ENCODE data around the gene CLECL1. TPM values are rescaled to one million over a fixed set of nuclear protein-coding genes. Genes with fewer than 3 reads are reported as not detected.

The CLECL1 gene
- total and polyA plus RNA-seq, 2 donors (not counting 3 experiments of a cell fraction or from before 2014, with no cell fraction given) = not detected

- intact Hi-C loops (cut with micrococcal nuclease) = loop anchor here (10.0 kb wide), 1 partner anchor 809 kb away; no protein-coding TSS in a partner anchor
- no TSS peak for BruUV-seq (replicated peaks)
- no peak overlapping the region for H3K4me2 ChIP-seq (ENCODE audit: insufficient read depth, low read length)
Observed at GRCh38 chr12:9756170-9756569, 23.3 kb upstream of the CLECL1 start.

More at GRCh38 chr12:9756170-9756569, 23.3 kb upstream of the CLECL1 start:
- H3K9ac ChIP-seq (replicated peaks; ENCODE audit: extremely low read depth, insufficient read depth, low read length) = no peak overlapping the region
- no peaks in the 10 kb centered on the region for H3K9me3 ChIP-seq (replicated peaks; ENCODE audit: control insufficient read depth, insufficient read depth, low read length)
- ChIA-PET POLR2A (no interaction called here), CTCF (interaction anchor here (1.2 to 13.3 kb wide), 4 partner anchors 13 to 58 kb away, joined by 3 to 332 read pairs (median 6); no protein-coding TSS in a partner anchor)
- H2AFZ ChIP-seq (ENCODE audit: low read depth, low read length) = no peak overlapping the region
- no peak for DNase-seq (ENCODE audit: low read depth, low spot score)
- no peaks in the 10 kb centered on the region for H3K27me3 ChIP-seq (ENCODE audit: control insufficient read depth in 2 of 2, insufficient read depth in 2 of 2, low read length in 2 of 2)
- no peaks in the 10 kb centered on the region for H4K20me1 ChIP-seq (replicated peaks; ENCODE audit: control insufficient read depth, extremely low read depth, insufficient read depth, low read length)
- no peaks in the 10 kb centered on the region for H3K36me3 ChIP-seq (ENCODE audit: control insufficient read depth in 2 of 2, extremely low read depth in 1 of 2, insufficient read depth in 2 of 2, low read length in 2 of 2)
- no peak overlapping the region for H3K27ac ChIP-seq (ENCODE audit: insufficient read depth, low read depth, low read length)
- TF ChIP-seq POLR2A (IDR thresholded peaks at IDR 0.05; ENCODE audit: low read depth, low read length) (no peak), GATA2 (IDR thresholded peaks at IDR 0.05; ENCODE audit: insufficient read depth, insufficient read length, low read depth, low read length) (no peak), EZH2 (IDR thresholded peaks at IDR 0.05; ENCODE audit: borderline replicate concordance, low read depth, low read length, severe bottlenecking) (no peak), POLR2AphosphoS5 (IDR thresholded peaks at IDR 0.05; ENCODE audit: insufficient read depth, low read depth, low read length) (no peak), MAX (IDR thresholded peaks at IDR 0.05; ENCODE audit: insufficient read depth, insufficient read length) (no peak), FOS (IDR thresholded peaks at IDR 0.05; ENCODE audit: borderline replicate concordance, insufficient read depth, low read length) (no peak), MYC (IDR thresholded peaks at IDR 0.05; ENCODE audit: low read depth, low read length) (no peak), JUN (IDR thresholded peaks at IDR 0.05; ENCODE audit: borderline replicate concordance, insufficient read depth, insufficient read length, low read depth) (no peak)
- TF ChIP-seq, protein P1, sequence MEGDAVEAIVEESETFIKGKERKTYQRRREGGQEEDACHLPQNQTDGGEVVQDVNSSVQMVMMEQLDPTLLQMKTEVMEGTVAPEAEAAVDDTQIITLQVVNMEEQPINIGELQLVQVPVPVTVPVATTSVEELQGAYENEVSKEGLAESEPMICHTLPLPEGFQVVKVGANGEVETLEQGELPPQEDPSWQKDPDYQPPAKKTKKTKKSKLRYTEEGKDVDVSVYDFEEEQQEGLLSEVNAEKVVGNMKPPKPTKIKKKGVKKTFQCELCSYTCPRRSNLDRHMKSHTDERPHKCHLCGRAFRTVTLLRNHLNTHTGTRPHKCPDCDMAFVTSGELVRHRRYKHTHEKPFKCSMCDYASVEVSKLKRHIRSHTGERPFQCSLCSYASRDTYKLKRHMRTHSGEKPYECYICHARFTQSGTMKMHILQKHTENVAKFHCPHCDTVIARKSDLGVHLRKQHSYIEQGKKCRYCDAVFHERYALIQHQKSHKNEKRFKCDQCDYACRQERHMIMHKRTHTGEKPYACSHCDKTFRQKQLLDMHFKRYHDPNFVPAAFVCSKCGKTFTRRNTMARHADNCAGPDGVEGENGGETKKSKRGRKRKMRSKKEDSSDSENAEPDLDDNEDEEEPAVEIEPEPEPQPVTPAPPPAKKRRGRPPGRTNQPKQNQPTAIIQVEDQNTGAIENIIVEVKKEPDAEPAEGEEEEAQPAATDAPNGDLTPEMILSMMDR (IDR thresholded peaks at IDR 0.05; ENCODE audit: extremely low read depth in 1 of 2, insufficient read depth in 1 of 2, low read depth in 1 of 2, low read length in 2 of 2) = no peak
- no peaks in the 10 kb centered on the region for H3K79me2 ChIP-seq (ENCODE audit: control insufficient read depth, insufficient read depth, low read length)
- no peak overlapping the region for H3K4me3 ChIP-seq (replicated peaks in 1 of 3; ENCODE audit: insufficient read depth in 1 of 3, low read depth in 1 of 3, low read length in 3 of 3)
- H3K9me1 ChIP-seq (replicated peaks; ENCODE audit: control insufficient read depth, extremely low read depth, insufficient read depth, low read length) = no peaks in the 10 kb centered on the region
- FAIRE-seq = no peak
- dilution Hi-C loops (cut with MboI; ENCODE audit: extremely low pct_ligation_motif_present, low sequenced_read_pairs) = no loop called here
- H3K4me1 ChIP-seq (ENCODE audit: control insufficient read depth, extremely low read depth, insufficient read depth, low read length) = peaks cover 13% of the 10 kb centered on the region
